Peyer's patch (tissue), 4 donors: ENCODE measurements around the gene AXIN1. TPM values are rescaled to one million over a fixed set of nuclear protein-coding genes. Genes with fewer than 3 reads are reported as not detected.
"Not testable (repeated sequence)": the region's sequence is repeated elsewhere in the genome, so short reads cannot be mapped to it uniquely, and the experiment has no call there.

Experiments used
- DNase-seq, 3 donors: peaks; one replicate each; pipeline ENCODE4 v3.0.0-alpha.2; 2017 to 2019
- H3K27ac ChIP-seq, 4 donors: fragments of 200-600 bp; sonication (generic); one replicate each; pipeline ENCODE4 v1.5.1; 2016 to 2019
- H3K27me3 ChIP-seq, 2 donors: fragments of 200-600 bp; sonication (generic); one replicate each; pipeline ENCODE4 v1.5.1; 2019
- H3K36me3 ChIP-seq, 3 donors: fragments of 200-600 bp; sonication (generic); one replicate each; pipeline ENCODE4 v1.5.1; 2016 to 2019
- H3K4me1 ChIP-seq, 4 donors: fragments of 200-600 bp; sonication (generic); one replicate each; pipeline ENCODE4 v1.5.1; 2016 to 2019
- H3K4me3 ChIP-seq, 4 donors: fragments of 200-600 bp; sonication (generic); 1 replicate in 3 of 4; 2 replicates in 1 of 4; pipeline ENCODE4 v1.5.1; 2016 to 2019; ENCODE audit warnings: mild to moderate bottlenecking in 1 of 4
- H3K9me3 ChIP-seq, 4 donors: fragments of 200-600 bp; sonication (generic); one replicate each; pipeline ENCODE4 v1.5.1; 2016 to 2019; ENCODE audit warnings: mild to moderate bottlenecking in 1 of 4
- POLR2A ChIP-seq, 2 donors: fragments of 450-650 bp; IDR thresholded peaks; one replicate each; pipeline ENCODE4 v1.5.1; 2017; ENCODE audit warnings: antibody characterized with exemption in 2 of 2, mild to moderate bottlenecking in 2 of 2, moderate library complexity in 2 of 2
- total RNA-seq, 4 donors: library from RNA; depleted of rRNA; stranded (reverse); fragments of >200 nt; gene quantifications; one replicate each; pipeline ENCODE4 v1.1.0, GENCODE V29; 2016
- TF ChIP-seq, protein P1 (sequence below), 6 experiments: fragments of 450-650 bp in 4 of 6; fragments of 200-600 bp in 2 of 6; sonication (generic) in 1 of 6; IDR thresholded peaks; one replicate each; pipeline ENCODE4 v1.5.1; 2017 to 2019; ENCODE audit warnings: antibody characterized with exemption in 6 of 6, mild to moderate bottlenecking in 3 of 6, moderate library complexity in 1 of 6

The AXIN1 gene
- total RNA-seq, 4 donors from 2014 or later: 31.4 to 47.2 (median 37.3) TPM

DNA sequence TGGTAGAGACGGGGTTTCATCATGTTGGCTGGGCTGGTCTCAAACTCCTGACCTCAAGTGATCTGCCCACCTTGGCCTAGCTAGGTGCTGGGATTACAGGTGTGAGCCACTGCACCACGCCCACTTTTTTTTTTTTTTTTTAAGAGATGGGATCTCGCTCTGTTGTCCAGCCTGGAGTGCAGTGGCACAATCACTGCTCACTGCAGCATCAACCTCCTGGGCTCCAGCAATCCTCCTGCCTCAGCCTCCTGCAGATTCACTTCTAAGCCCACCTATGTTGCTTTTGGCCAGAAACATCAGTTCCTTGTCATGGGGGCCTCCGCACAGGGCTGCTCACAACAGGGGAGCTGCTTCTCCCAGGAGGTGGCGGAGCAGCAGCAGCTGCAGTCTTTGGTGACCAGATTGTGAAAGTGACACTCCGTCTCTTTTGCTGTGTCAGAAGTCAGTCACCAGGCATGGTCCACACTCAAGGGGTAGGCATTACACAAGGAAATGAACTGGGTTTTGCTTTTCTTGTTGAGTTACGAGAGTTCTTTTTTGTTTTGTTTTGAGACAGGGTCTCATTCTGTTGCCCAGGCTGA lies 40.0 kb upstream of the AXIN1 start:
- H3K36me3 ChIP-seq: no peaks in the 10 kb centered on the region
- no peak overlapping the region for H3K4me3 ChIP-seq
- H3K4me1 ChIP-seq: peaks cover 0 to 8% (median 0%) of the 10 kb centered on the region in 4 donors
- H3K27ac ChIP-seq: no peak overlapping the region
- H3K9me3 ChIP-seq: no peaks in the 10 kb centered on the region
- TF ChIP-seq POLR2A (IDR thresholded peaks at IDR 0.05): no peak
- TF ChIP-seq, protein P1, sequence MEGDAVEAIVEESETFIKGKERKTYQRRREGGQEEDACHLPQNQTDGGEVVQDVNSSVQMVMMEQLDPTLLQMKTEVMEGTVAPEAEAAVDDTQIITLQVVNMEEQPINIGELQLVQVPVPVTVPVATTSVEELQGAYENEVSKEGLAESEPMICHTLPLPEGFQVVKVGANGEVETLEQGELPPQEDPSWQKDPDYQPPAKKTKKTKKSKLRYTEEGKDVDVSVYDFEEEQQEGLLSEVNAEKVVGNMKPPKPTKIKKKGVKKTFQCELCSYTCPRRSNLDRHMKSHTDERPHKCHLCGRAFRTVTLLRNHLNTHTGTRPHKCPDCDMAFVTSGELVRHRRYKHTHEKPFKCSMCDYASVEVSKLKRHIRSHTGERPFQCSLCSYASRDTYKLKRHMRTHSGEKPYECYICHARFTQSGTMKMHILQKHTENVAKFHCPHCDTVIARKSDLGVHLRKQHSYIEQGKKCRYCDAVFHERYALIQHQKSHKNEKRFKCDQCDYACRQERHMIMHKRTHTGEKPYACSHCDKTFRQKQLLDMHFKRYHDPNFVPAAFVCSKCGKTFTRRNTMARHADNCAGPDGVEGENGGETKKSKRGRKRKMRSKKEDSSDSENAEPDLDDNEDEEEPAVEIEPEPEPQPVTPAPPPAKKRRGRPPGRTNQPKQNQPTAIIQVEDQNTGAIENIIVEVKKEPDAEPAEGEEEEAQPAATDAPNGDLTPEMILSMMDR (IDR thresholded peaks at IDR 0.05): no peak
- no peaks in the 10 kb centered on the region for H3K27me3 ChIP-seq
- no peak for DNase-seq

DNA sequence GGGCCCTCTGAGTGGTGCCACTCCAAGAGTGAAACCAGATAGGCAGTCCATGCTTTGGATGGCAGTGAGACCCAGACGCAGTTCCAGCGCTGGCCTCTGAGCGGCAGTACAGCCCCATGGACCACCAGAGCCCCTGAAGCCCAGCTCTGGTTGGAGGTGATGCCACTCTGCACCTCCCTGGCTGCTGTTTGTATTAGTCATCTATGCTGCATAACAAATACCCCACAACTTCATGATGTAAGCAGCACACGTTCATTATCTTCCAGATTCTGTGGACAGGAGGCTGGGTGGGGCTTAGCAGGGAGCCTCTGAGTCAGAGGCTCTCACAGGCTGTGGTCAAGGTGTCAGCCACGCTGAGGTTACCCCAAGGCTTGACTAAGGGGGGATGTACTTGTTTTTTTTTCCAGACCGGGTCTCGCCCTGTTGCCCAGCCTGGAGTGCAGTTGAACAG lies 39.4 kb upstream of the AXIN1 start:
- no peak for TF ChIP-seq POLR2A (IDR thresholded peaks at IDR 0.05)
- TF ChIP-seq, protein P1 (IDR thresholded peaks at IDR 0.05): peak; percentile 41 to 66 (median 58)
- peak in 2 of 3 donors; percentile 48 to 75 for DNase-seq

DNA sequence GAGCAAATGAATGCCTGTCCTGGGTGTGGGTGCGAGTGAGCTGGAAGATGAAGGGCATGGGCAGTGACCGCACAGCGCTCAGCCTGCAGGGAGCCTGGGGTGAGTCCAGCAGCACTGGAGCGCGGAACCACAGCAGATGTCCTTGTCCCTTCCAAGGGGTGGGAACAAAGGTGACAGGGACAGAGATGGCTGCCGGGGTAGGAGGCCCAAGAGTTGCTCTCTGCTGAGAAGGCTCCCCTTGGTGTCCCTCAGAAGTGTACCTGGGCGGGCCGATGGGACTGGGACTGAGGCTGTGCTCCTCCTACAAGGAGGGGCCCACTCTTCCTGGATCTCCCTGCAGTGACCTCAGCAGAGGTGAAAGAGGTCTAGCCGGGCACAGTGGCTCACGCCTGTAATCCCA lies 36.8 kb upstream of the AXIN1 start:
- no peaks in the 10 kb centered on the region for H3K36me3 ChIP-seq
- no peaks in the 10 kb centered on the region for H3K4me1 ChIP-seq
- H3K27me3 ChIP-seq: no peaks in the 10 kb centered on the region
- no peak for DNase-seq
- H3K27ac ChIP-seq: peak overlapping the region in 1 of 4 donors; percentile 1
- TF ChIP-seq, protein P1 (IDR thresholded peaks at IDR 0.05): no peak
- no peak for TF ChIP-seq POLR2A (IDR thresholded peaks at IDR 0.05)
- no peaks in the 10 kb centered on the region for H3K9me3 ChIP-seq
- no peak overlapping the region for H3K4me3 ChIP-seq

More for the DNA sequence above, 39.4 kb upstream of the AXIN1 start:
- Histone ChIP-seq H3K9me3 (no peaks in the 10 kb centered on the region), H3K27me3 (no peaks in the 10 kb centered on the region), H3K27ac (no peak overlapping the region), H3K36me3 (no peaks in the 10 kb centered on the region), H3K4me3 (no peak overlapping the region), H3K4me1 (peaks cover 0 to 7% (median 0%) of the 10 kb centered on the region in 4 donors)

DNA sequence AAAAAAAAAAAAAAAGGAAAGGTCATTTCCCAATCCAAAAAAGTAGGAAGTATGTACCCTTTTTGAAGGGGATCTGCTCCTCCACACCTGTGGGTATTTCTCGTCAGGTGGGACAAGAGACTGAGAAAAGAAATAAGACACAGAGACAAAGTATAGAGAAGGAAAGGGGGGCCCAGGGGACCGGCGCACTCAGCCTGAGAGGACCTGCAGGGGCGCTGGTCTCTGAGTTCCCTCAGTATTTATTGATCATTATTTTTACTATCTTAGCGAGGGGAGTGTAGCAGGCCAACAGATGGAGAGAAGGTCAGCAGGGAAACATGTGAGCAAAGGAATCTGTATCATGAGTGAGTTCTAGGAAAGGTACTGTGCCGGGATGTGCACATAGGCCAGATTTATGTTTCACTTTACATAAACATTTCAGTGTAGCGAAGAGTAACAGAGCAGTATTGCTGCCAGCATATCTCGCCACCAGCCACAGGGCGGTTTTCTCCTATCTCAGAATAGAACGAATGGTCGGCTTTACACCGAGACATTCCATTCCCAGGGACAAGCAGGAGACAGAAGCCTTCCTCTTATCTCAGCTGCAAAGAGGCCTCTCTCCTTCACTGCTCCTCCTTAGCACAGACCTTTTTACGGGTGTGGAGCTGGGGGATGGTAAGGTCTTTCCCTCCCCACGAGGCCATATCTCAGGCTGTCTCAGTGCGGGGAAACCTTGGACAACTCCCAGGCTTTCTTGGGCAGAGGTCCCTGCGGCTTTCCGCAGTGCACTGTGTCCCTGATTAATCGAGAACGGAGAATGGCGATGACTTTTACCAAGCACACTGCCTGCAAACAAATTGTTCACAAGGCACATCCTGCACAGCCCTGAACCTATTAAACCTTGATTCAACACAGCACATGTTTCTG lies 35.5 kb upstream of the AXIN1 start:
- not testable (repeated sequence) for DNase-seq, H3K4me3 ChIP-seq
- H3K27ac ChIP-seq: peak overlapping the region in 1 of 4 donors; percentile 47

DNA sequence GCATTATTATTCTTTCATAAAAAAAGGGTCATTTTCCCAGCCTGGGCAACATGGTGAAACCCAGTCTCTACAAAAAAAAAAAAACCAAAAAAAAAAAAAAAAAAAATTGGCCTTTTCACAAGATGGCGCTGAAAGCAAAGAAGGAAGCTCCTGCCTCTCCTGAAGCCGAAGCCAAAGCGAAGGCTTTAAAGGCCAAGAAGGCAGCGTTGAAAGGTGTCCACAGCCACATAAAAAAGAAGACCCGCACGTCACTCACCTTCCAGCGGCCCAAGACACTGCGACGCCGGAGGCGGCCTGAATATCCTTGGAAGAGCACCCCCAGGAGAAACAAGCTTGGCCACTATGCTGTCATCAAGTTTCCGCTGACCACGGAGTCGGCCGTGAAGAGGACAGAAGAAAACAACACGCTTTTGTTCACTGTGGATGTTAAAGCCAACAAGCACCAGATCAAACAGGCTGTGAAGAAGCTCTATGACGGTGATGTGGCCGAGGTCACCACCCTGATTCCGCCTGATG lies 34.2 kb upstream of the AXIN1 start:
- no peaks in the 10 kb centered on the region for H3K9me3 ChIP-seq
- DNase-seq: no peak
- no peak for TF ChIP-seq POLR2A (IDR thresholded peaks at IDR 0.05)
- TF ChIP-seq, protein P1 (IDR thresholded peaks at IDR 0.05): no peak

More for the DNA sequence above, 35.5 kb upstream of the AXIN1 start:
- not testable (repeated sequence) for H3K36me3 ChIP-seq, H3K27me3 ChIP-seq, H3K9me3 ChIP-seq
- peaks cover 0 to 12% (median 3%) of the 10 kb centered on the region in 4 donors for H3K4me1 ChIP-seq

More for the DNA sequence above, 34.2 kb upstream of the AXIN1 start:
- Histone ChIP-seq H3K36me3 (no peaks in the 10 kb centered on the region), H3K27ac (peak overlapping the region in 1 of 4 donors; percentile 47), H3K4me3 (no peak overlapping the region), H3K27me3 (no peaks in the 10 kb centered on the region), H3K4me1 (peaks cover 0 to 12% (median 3%) of the 10 kb centered on the region in 4 donors)
